PC-9 (cell line): ENCODE data around the gene ATP11B. TPM values are rescaled to one million over a fixed set of nuclear protein-coding genes. Genes with fewer than 3 reads are reported as not detected.
A peak's percentile ranks its signal among the peaks of the same experiment; 100 is the strongest.

Experiments used
- BruUV-seq: library from RNA; stranded (reverse); fragments of 400-500 nt; replicated peaks from 2 replicates; lab custom pipeline; 2021; lab: Mats Ljungman, UMichigan
- CTCF ChIA-PET: fragments of 300-600 bp; sonication (Branson Sonifier 250); formaldehyde crosslinking; loops from one replicate; lab custom pipeline; 2022; ENCODE audit warnings: antibody characterized with exemption; lab: Charles Lee
- POLR2A ChIA-PET: fragments of 300-600 bp; sonication (Branson Sonifier 250); formaldehyde crosslinking; loops from one replicate; lab custom pipeline; 2022; ENCODE audit warnings: antibody characterized with exemption; ENCODE audit not compliant: unreplicated experiment; lab: Charles Lee
- DNase-seq, 2 experiments: peaks; one replicate each; pipeline versions ENCODE4 v3.0.0 to v3.0.0-alpha.2; 2015 to 2022; ENCODE audit warnings: mixed read lengths in 1 of 2
- H2AFZ ChIP-seq: fragments of 200-600 bp; sonication (generic); 2 replicates; pipeline ENCODE4 v1.8.1; 2017; ENCODE audit warnings: antibody characterized with exemption
- H3F3A ChIP-seq: fragments of 200-600 bp; sonication (generic); 2 replicates; pipeline ENCODE4 v1.8.1; 2017; ENCODE audit warnings: antibody characterized with exemption, mild to moderate bottlenecking, low read depth; ENCODE audit not compliant: insufficient read depth
- H3K27ac ChIP-seq: fragments of 200-600 bp; sonication (generic); 2 replicates; pipeline ENCODE4 v1.6.1; 2016; ENCODE audit warnings: mixed run types
- H3K27me3 ChIP-seq: fragments of 200-600 bp; sonication (generic); 2 replicates; pipeline ENCODE4 v1.6.1; 2016; ENCODE audit warnings: low read depth, mixed run types; ENCODE audit not compliant: insufficient read depth
- H3K36me3 ChIP-seq: fragments of 200-600 bp; sonication (generic); 2 replicates; pipeline ENCODE4 v1.6.1; 2016; ENCODE audit warnings: low read depth, mixed run types
- H3K4me1 ChIP-seq: fragments of 200-600 bp; sonication (generic); replicated peaks from 2 replicates; pipeline ENCODE4 v1.6.1; 2016; ENCODE audit warnings: mixed run types; ENCODE audit not compliant: insufficient read depth
- H3K4me2 ChIP-seq: fragments of 200-600 bp; sonication (generic); 2 replicates; pipeline ENCODE4 v1.6.1; 2017; ENCODE audit warnings: mixed run types
- H3K4me3 ChIP-seq: fragments of 200-600 bp; sonication (generic); 2 replicates; pipeline ENCODE4 v1.6.1; 2016; ENCODE audit warnings: mixed run types
- H3K79me2 ChIP-seq: fragments of 200-600 bp; sonication (generic); 2 replicates; pipeline ENCODE4 v1.6.1; 2017; ENCODE audit warnings: low read depth, mixed run types
- H3K9me2 ChIP-seq: fragments of 200-600 bp; sonication (generic); 2 replicates; pipeline ENCODE4 v1.8.1; 2017; ENCODE audit warnings: mild to moderate bottlenecking; ENCODE audit not compliant: insufficient read depth
- H3K9me3 ChIP-seq: fragments of 200-600 bp; sonication (generic); 2 replicates; pipeline ENCODE4 v1.8.1; 2016; ENCODE audit warnings: low read depth; ENCODE audit not compliant: insufficient read depth
- H4K20me1 ChIP-seq: fragments of 200-600 bp; sonication (generic); 2 replicates; pipeline ENCODE4 v1.8.1; 2017; ENCODE audit not compliant: insufficient read depth
- EZH2 ChIP-seq: fragments of 200-600 bp; sonication (generic); IDR thresholded peaks from 2 replicates; pipeline ENCODE4 v1.8.0; 2017; ENCODE audit warnings: antibody characterized with exemption, low read depth
- intact Hi-C: fragments of 100-400 bp; cut with micrococcal nuclease; formaldehyde crosslinking; loops from one replicate; pipeline ENCODE4 v1.10.0; 2022; ENCODE audit not compliant: unreplicated experiment
- total RNA-seq: library from RNA; stranded (reverse); gene quantifications from 2 replicates; pipeline ENCODE4 v1.2.3, GENCODE V29; 2021
- TF ChIP-seq, protein P1 (sequence below): fragments of 200-600 bp; sonication (generic); conservative IDR thresholded peaks from 2 replicates; pipeline ENCODE4 v1.6.1; 2017; ENCODE audit warnings: mixed run types, antibody characterized with exemption, mild to moderate bottlenecking, moderate library complexity

Gene ATP11B
- total RNA-seq, 1 experiment from 2014 or later, result 66.5 TPM

DNA sequence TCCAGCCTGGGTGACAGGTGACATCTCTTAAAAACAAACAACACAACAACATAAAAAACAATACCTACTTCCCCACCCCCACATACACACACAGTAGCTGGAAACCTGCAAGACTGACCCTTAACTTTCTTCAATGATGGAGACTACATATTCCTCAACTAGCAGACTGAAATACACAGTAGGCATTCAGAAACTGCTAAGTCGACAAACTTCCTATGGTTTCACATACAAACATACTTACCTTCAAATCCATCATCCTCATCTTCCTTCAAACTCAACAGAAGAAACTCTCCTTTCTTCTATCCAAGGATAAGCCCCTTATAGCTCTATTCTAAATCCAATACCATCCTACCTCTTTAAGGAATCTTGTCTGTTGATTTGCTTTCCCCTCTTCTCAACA, 156.4 kb downstream of the ATP11B start:
- no TSS peak for BruUV-seq
- H3K27ac ChIP-seq, result no peak overlapping the region
- H3K9me2 ChIP-seq, result no peaks in the 10 kb centered on the region
- H3K79me2 ChIP-seq, result no peaks in the 10 kb centered on the region
- no peak overlapping the region for H3K4me2 ChIP-seq
- ChIA-PET POLR2A (no interaction called here), CTCF (no interaction called here)
- H3K4me1 ChIP-seq, result no peaks in the 10 kb centered on the region
- no peaks in the 10 kb centered on the region for H3K9me3 ChIP-seq
- H3K36me3 ChIP-seq, result peaks cover 29% of the 10 kb centered on the region
- H2AFZ ChIP-seq, result no peak overlapping the region
- intact Hi-C loops, result no loop called here
- no peak for TF ChIP-seq EZH2
- TF ChIP-seq, protein P1, sequence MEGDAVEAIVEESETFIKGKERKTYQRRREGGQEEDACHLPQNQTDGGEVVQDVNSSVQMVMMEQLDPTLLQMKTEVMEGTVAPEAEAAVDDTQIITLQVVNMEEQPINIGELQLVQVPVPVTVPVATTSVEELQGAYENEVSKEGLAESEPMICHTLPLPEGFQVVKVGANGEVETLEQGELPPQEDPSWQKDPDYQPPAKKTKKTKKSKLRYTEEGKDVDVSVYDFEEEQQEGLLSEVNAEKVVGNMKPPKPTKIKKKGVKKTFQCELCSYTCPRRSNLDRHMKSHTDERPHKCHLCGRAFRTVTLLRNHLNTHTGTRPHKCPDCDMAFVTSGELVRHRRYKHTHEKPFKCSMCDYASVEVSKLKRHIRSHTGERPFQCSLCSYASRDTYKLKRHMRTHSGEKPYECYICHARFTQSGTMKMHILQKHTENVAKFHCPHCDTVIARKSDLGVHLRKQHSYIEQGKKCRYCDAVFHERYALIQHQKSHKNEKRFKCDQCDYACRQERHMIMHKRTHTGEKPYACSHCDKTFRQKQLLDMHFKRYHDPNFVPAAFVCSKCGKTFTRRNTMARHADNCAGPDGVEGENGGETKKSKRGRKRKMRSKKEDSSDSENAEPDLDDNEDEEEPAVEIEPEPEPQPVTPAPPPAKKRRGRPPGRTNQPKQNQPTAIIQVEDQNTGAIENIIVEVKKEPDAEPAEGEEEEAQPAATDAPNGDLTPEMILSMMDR, result no peak
- H3K4me3 ChIP-seq, result no peak overlapping the region
- no peaks in the 10 kb centered on the region for H3F3A ChIP-seq
- no peak for DNase-seq
- H4K20me1 ChIP-seq, result no peaks in the 10 kb centered on the region
- H3K27me3 ChIP-seq, result no peaks in the 10 kb centered on the region

GRCh38 chr3:182954553-182955235, 161.4 kb downstream of the ATP11B start:
- Histone ChIP-seq H3K79me2 (peaks cover 4% of the 10 kb centered on the region; the same call in 1 of the 2 replicates), H3K36me3 (peaks cover 27% of the 10 kb centered on the region), H3K9me2 (no peaks in the 10 kb centered on the region), H4K20me1 (no peaks in the 10 kb centered on the region), H3K4me1 (no peaks in the 10 kb centered on the region), H3K27me3 (no peaks in the 10 kb centered on the region), H2AFZ (no peak overlapping the region), H3K9me3 (no peaks in the 10 kb centered on the region), H3K27ac (no peak overlapping the region), H3K4me3 (no peak overlapping the region), H3F3A (no peaks in the 10 kb centered on the region), H3K4me2 (no peak overlapping the region)
- no peak for DNase-seq
- CTCF ChIA-PET, result no interaction called here
- intact Hi-C loops, result no loop called here
- no peak for TF ChIP-seq EZH2
- TF ChIP-seq, protein P1, result no peak
- TSS peak; percentile 3 for BruUV-seq
- POLR2A ChIA-PET, result interaction anchor here (0.6 kb wide), 1 partner anchor 335 kb away, joined by 9 read pairs; no protein-coding TSS in a partner anchor

- H3K27ac ChIP-seq, result no peak overlapping the region
- no peak overlapping the region for H3K4me3 ChIP-seq
- no peaks in the 10 kb centered on the region for H3K4me1 ChIP-seq
- BruUV-seq, result no TSS peak
- H4K20me1 ChIP-seq, result no peaks in the 10 kb centered on the region
- peaks cover 17% of the 10 kb centered on the region; the same call in 1 of the 2 replicates for H3K79me2 ChIP-seq
- DNase-seq, result no peak
- H3F3A ChIP-seq, result no peaks in the 10 kb centered on the region; the same call in 1 of the 2 replicates
- H3K27me3 ChIP-seq, result no peaks in the 10 kb centered on the region
- TF ChIP-seq EZH2, result no peak
- TF ChIP-seq, protein P1, result no peak
- intact Hi-C loops, result no loop called here
- no peaks in the 10 kb centered on the region for H3K9me3 ChIP-seq
- H3K4me2 ChIP-seq, result no peak overlapping the region
- CTCF ChIA-PET, result no interaction called here
- POLR2A ChIA-PET, result interaction anchor here (0.7 kb wide), 1 partner anchor 13 kb away, joined by 3 read pairs; no protein-coding TSS in a partner anchor
- H2AFZ ChIP-seq, result no peak overlapping the region
- H3K36me3 ChIP-seq, result peaks cover 46% of the 10 kb centered on the region
- H3K9me2 ChIP-seq, result no peaks in the 10 kb centered on the region
Measured at GRCh38 chr3:182957226-182957625, 163.9 kb downstream of the ATP11B start.
